Prostate gland (tissue), 2 donors: ENCODE measurements around the gene TSPAN32. TPM values are rescaled to one million over a fixed set of nuclear protein-coding genes. Genes with fewer than 3 reads are reported as not detected.

Source experiments
- DNase-seq: peaks from one replicate; pipeline ENCODE4 v3.0.0-alpha.2; 2019; ENCODE audit warnings: low spot score
- H3K27ac ChIP-seq, 2 donors: fragments of 200-600 bp; sonication (generic); 2 replicates each; pipeline ENCODE4 v1.5.1; 2017 to 2019
- H3K27me3 ChIP-seq: fragments of 200-600 bp; sonication (generic); replicated peaks from 2 replicates; pipeline ENCODE4 v1.5.1; 2019; ENCODE audit not compliant: insufficient read depth
- H3K36me3 ChIP-seq, 2 donors: fragments of 200-600 bp; sonication (generic); 1 replicate in 1 of 2; 2 replicates in 1 of 2; pipeline versions ENCODE4 v1.5.1 to v1.8.1; 2017 to 2019
- H3K4me1 ChIP-seq: fragments of 200-600 bp; sonication (generic); replicated peaks from 2 replicates; pipeline ENCODE4 v1.5.1; 2019
- H3K4me3 ChIP-seq, 2 donors: fragments of 200-600 bp; sonication (generic); 2 replicates each; pipeline ENCODE4 v1.5.1; 2017 to 2019
- H3K9me3 ChIP-seq: fragments of 200-600 bp; sonication (generic); 2 replicates; pipeline ENCODE4 v1.5.1; 2017
- POLR2A ChIP-seq: fragments of 450-650 bp; IDR thresholded peaks from one replicate; pipeline ENCODE4 v1.6.1; 2016; ENCODE audit warnings: antibody characterized with exemption, mild to moderate bottlenecking
- POLR2AphosphoS5 ChIP-seq: sonication (generic); formaldehyde crosslinking; IDR thresholded peaks from one replicate; pipeline ENCODE4 v1.6.1; 2017; ENCODE audit warnings: antibody characterized with exemption
- WGBS: methylation state at CpG from one replicate; pipeline ENCODE4 v1.1.5; 2018; 5-methylcytosine and 5-hydroxymethylcytosine counted together
- intact Hi-C: fragments of 100-400 bp; cut with DNase I; formaldehyde crosslinking; loops from one replicate; pipeline ENCODE4 v1.14.2; 2022
- total RNA-seq, 2 donors: library from RNA; depleted of rRNA; stranded (reverse); fragments of >200 nt; gene quantifications; one replicate each; pipeline ENCODE4 v1.1.0, GENCODE V29; 2016
- TF ChIP-seq, protein P1 (sequence below), 4 experiments: fragments of 200-600 bp in 2 of 4; fragments of 450-650 bp in 2 of 4; sonication (generic) in 2 of 4; IDR thresholded peaks; 1 replicate in 3 of 4; 2 replicates in 1 of 4; pipeline ENCODE4 v1.5.1; 2016 to 2019; ENCODE audit warnings: antibody characterized with exemption in 4 of 4, mild to moderate bottlenecking in 2 of 4, moderate library complexity in 2 of 4

The TSPAN32 gene
- total RNA-seq, 2 donors from 2014 or later = not detected

DNA sequence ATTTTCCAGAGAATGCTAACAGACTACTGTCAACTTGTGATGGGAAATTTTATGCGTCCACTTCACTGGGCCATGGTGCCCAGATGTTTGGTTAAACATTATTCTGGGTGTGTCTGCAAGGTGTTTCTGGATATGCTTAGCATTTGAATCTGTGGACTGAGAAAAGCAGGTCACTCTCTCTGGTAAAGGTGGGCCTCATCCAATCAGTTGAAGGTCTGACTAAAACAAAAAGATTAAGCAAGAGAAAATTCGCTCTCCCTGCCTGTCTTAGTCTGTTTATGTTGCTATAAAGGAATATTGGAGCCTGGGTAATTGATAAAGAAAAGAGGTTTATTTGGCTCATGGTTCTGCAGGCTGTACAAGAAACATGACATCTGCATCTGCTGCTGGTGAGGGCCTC lies 43.2 kb downstream of the TSPAN32 start:
- TF ChIP-seq, protein P1, sequence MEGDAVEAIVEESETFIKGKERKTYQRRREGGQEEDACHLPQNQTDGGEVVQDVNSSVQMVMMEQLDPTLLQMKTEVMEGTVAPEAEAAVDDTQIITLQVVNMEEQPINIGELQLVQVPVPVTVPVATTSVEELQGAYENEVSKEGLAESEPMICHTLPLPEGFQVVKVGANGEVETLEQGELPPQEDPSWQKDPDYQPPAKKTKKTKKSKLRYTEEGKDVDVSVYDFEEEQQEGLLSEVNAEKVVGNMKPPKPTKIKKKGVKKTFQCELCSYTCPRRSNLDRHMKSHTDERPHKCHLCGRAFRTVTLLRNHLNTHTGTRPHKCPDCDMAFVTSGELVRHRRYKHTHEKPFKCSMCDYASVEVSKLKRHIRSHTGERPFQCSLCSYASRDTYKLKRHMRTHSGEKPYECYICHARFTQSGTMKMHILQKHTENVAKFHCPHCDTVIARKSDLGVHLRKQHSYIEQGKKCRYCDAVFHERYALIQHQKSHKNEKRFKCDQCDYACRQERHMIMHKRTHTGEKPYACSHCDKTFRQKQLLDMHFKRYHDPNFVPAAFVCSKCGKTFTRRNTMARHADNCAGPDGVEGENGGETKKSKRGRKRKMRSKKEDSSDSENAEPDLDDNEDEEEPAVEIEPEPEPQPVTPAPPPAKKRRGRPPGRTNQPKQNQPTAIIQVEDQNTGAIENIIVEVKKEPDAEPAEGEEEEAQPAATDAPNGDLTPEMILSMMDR (IDR thresholded peaks at IDR 0.05) = no peak
- TF ChIP-seq POLR2AphosphoS5 (no peak), POLR2A (no peak)
- 98% methylated on average over 2 of the region's 2 CpGs for WGBS
- H3K36me3 ChIP-seq = no peaks in the 10 kb centered on the region
- no peak overlapping the region for H3K4me3 ChIP-seq
- H3K27ac ChIP-seq = no peak overlapping the region
- DNase-seq = no peak
- no peaks in the 10 kb centered on the region for H3K4me1 ChIP-seq
- H3K27me3 ChIP-seq = no peaks in the 10 kb centered on the region
- intact Hi-C loops = no loop called here
- H3K9me3 ChIP-seq = no peaks in the 10 kb centered on the region

DNA sequence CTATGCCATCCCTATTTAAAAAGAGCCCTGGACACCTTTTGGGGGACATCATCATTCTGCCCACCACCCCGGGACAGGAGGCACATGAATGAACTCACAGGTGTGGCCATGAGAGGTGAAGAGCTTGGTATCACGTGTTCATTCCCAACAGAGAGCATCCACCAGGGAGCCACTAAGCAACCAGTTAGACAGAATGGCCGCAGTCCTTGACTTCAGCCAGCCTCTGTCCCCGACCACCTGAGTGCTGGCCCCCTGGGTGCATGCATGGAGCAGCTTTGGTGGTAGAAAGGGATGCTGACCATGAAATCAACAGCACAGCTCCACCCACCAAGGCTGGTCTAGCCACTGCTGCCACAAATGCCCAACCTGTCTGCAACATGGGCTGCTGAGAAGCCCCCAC lies 44.2 kb downstream of the TSPAN32 start:
- Histone ChIP-seq H3K9me3 (no peaks in the 10 kb centered on the region), H3K27me3 (no peaks in the 10 kb centered on the region), H3K4me3 (no peak overlapping the region), H3K36me3 (no peaks in the 10 kb centered on the region), H3K27ac (no peak overlapping the region), H3K4me1 (no peaks in the 10 kb centered on the region)
- 88% methylated on average over 4 of the region's 4 CpGs for WGBS
- TF ChIP-seq, protein P1 (IDR thresholded peaks at IDR 0.05) = no peak
- TF ChIP-seq POLR2A (no peak), POLR2AphosphoS5 (no peak)
- no peak for DNase-seq
- intact Hi-C loops = no loop called here

DNA sequence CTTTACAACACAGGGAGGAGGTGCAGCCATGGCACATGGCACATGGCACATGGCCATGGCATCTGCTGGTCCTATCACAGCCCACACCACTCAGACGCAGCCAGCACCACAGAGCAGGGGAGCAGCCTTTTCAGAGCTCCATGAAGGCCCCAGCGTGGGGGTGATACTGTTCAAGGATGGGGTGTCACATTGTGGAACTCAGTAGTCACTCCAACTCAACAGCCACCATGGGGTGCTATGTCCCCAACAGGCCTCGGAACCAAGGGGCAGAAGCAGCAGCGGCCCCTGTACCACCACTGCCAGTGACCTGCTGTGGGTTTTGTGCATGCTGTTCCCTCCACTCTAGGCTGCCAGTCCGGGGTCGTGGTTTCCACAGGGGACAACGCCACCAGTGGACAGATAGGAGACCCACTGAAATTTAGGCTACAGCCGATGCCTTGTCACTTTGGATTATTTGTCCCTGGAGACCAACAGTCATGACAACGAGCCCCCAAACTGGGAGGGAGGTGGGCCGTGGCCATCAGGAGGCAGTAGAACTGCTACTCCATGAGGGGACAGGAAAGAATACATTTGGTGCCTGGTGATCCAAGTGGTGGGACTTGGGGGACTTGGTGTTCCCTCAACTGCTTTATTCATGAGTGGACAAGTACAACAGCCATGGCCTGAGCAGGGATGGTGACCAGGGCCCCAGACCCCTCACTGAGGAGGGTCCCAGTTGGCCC lies 44.9 kb downstream of the TSPAN32 start:
- Histone ChIP-seq H3K36me3 (no peaks in the 10 kb centered on the region), H3K27ac (no peak overlapping the region), H3K27me3 (no peaks in the 10 kb centered on the region), H3K4me1 (no peaks in the 10 kb centered on the region), H3K9me3 (no peaks in the 10 kb centered on the region), H3K4me3 (no peak overlapping the region)
- DNase-seq = no peak
- no peak for TF ChIP-seq POLR2AphosphoS5
- 83% methylated on average over 8 of the region's 10 CpGs for WGBS
- intact Hi-C loops = no loop called here

DNA sequence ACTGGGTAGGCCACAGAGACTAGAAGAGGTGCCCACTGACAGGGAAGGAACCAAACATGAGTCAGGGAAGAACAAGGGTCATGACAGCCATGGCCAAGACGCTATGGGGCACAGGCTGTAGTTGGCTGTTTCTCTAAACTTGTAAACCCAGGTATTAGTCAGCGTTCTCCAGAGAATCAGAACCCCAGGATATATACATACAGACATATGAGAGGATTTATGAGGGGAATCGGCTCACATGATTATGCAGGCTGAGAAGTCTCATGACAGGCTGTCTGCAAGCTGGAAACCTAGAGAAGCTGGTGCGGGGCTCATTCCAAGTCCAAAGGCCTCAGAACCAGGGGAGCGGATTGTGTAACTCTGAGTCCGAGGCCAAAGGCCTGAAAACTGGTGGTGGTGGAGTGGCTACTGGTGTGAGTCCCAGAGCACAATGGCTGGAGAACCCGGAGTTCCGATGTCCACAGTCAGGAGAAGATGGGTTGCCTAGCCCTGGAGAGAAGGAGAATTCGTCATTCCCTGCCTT lies 45.6 kb downstream of the TSPAN32 start:
- WGBS = 81% methylated on average over 9 of the region's 9 CpGs
- Histone ChIP-seq H3K27me3 (no peaks in the 10 kb centered on the region), H3K4me1 (no peaks in the 10 kb centered on the region), H3K27ac (no peak overlapping the region), H3K4me3 (no peak overlapping the region), H3K9me3 (no peaks in the 10 kb centered on the region), H3K36me3 (no peaks in the 10 kb centered on the region)
- DNase-seq = no peak
- intact Hi-C loops = no loop called here
- TF ChIP-seq POLR2A = no peak
- TF ChIP-seq, protein P1 (IDR thresholded peaks at IDR 0.05) = no peak
- no peak for TF ChIP-seq POLR2AphosphoS5

DNA sequence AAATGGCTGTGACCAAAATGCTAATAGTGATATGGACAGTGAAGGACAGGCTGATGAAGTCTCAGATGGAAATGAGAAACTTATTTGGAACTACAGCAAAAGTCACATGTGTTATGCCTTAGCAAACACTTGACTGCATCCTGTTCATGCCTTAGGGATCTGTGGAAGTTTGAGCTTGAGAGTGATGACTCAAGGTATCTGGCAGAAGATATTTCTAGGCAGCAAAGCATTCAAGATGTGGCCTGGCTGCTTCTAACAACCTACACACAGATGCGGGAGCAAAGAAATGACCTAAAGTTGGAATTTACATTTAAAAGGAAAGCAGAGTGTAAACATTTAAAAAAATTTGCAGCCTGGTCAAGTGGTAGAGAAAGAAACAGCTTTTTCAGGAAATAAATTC lies 47.2 kb downstream of the TSPAN32 start:
- intact Hi-C loops = no loop called here
- Histone ChIP-seq H3K27me3 (no peaks in the 10 kb centered on the region), H3K4me1 (no peaks in the 10 kb centered on the region), H3K27ac (no peak overlapping the region), H3K9me3 (no peaks in the 10 kb centered on the region), H3K36me3 (no peaks in the 10 kb centered on the region), H3K4me3 (no peak overlapping the region)
- WGBS = 100% methylated on average over 1 of the region's 1 CpG
- no peak for DNase-seq
- TF ChIP-seq, protein P1 (IDR thresholded peaks at IDR 0.05) = no peak
- TF ChIP-seq POLR2A = no peak
